GM12878 (cell line): ENCODE data around the gene DALRD3. TPM values are rescaled to one million over a fixed set of nuclear protein-coding genes. Genes with fewer than 3 reads are reported as not detected.

ENCODE experiments used
- ATF3 ChIP-seq: IDR thresholded peaks from 2 replicates; pipeline ENCODE4 v1.6.1; 2011; ENCODE audit warnings: low read depth, mild to moderate bottlenecking, low read length, moderate library complexity, borderline replicate concordance; ENCODE audit errors: extremely low read depth
- CUX1 ChIP-seq: IDR thresholded peaks from 2 replicates; pipeline ENCODE4 v1.6.1; 2012; ENCODE audit warnings: improper control_type of control experiment, low read depth, low read length; ENCODE audit not compliant: insufficient replicate concordance
- E2F4 ChIP-seq: IDR thresholded peaks from 2 replicates; pipeline ENCODE4 v1.6.1; 2012; ENCODE audit warnings: low read depth, low read length, improper control_type of control experiment
- EP300 ChIP-seq, 2 experiments: fragments of 150-350 bp in 1 of 2; IDR thresholded peaks; 2 replicates each; pipeline ENCODE4 v1.6.1; 2011 to 2012; ENCODE audit warnings: low read depth in 2 of 2, low read length in 2 of 2, borderline replicate concordance in 1 of 2, improper control_type of control experiment in 1 of 2, inconsistent platforms in 1 of 2; ENCODE audit not compliant: control insufficient read depth in 1 of 2
- FOXM1 ChIP-seq: IDR thresholded peaks from 2 replicates; pipeline ENCODE4 v1.6.1; 2012; ENCODE audit warnings: low read depth, mild to moderate bottlenecking, inconsistent platforms, low read length, moderate library complexity
- NR2C1 ChIP-seq: fragments of 450-650 bp; IDR thresholded peaks from 2 replicates; pipeline ENCODE4 v1.6.1; 2017; ENCODE audit warnings: antibody characterized with exemption, mild to moderate bottlenecking, moderate library complexity
- SIX5 ChIP-seq: IDR thresholded peaks from 2 replicates; pipeline ENCODE4 v1.6.1; 2011; ENCODE audit warnings: mild to moderate bottlenecking, low read depth, low read length, moderate library complexity; ENCODE audit not compliant: severe bottlenecking
- polyA plus RNA-seq, 11 experiments: library from polyadenylated mRNA; depleted of rRNA in 4 of 11; unstranded in 6 of 11; stranded (reverse) in 5 of 11; fragments of >200 nt; fragmentation: Nextera tagmentation in 4 of 11; fragmentation: Illumina TruSeq in 1 of 11; extraction: Ambion mirVana in 4 of 11; extraction: Trizol in 1 of 11; gene quantifications; 1 replicate in 1 of 11; 2 replicates in 10 of 11; pipeline versions ENCODE4 v1.2.1 to v1.2.3, GENCODE V29; 2011 to 2016; ENCODE audit warnings: inconsistent platforms in 2 of 11, missing spikeins in 2 of 11, low read depth in 1 of 11
- total RNA-seq, 4 experiments: library from RNA; depleted of rRNA in 3 of 4; stranded (reverse); fragments of >200 nt in 3 of 4; fragmentation: Illumina TruSeq in 1 of 4; extraction: Trizol in 1 of 4; gene quantifications; 2 replicates each; pipeline versions ENCODE4 v1.2.1 to v1.2.3, GENCODE V29; 2013 to 2021

The DALRD3 gene
- total and polyA plus RNA-seq, 10 of the 15 experiments (the other 5 are each of a cell fraction or from before 2014, with no cell fraction given): 10.1 to 28.2 (median 21.6) TPM

- TF ChIP-seq E2F4 (no peak), CUX1 (no peak), NR2C1 (no peak), EP300 (IDR thresholded peaks at IDR 0.05; ENCODE audit: borderline replicate concordance in 1 of 2, control insufficient read depth in 1 of 2, low read depth in 2 of 2, low read length in 2 of 2) (no peak), ATF3 (no peak), FOXM1 (no peak), SIX5 (no peak)
Measured at GRCh38 chr3:48991851-48992545, 26.4 kb downstream of the DALRD3 start (continued).
